Esophagus muscularis mucosa (tissue), 4 donors: Measurements from ENCODE around the gene KAZN. TPM values are rescaled to one million over a fixed set of nuclear protein-coding genes. Genes with fewer than 3 reads are reported as not detected.

Experiments used
- DNase-seq: peaks from one replicate; pipeline ENCODE4 v3.0.0-alpha.2; 2017; ENCODE audit errors: extremely low spot score
- H3K27ac ChIP-seq, 4 donors: fragments of 200-600 bp; sonication (generic); replicated peaks in 1 of 4; 1 replicate in 3 of 4; 2 replicates in 1 of 4; pipeline ENCODE4 v1.5.1; 2016 to 2019; ENCODE audit warnings: mild to moderate bottlenecking in 1 of 4
- H3K27me3 ChIP-seq, 4 donors: fragments of 200-600 bp; sonication (generic); one replicate each; pipeline versions ENCODE4 v1.5.1 to v1.6.0; 2016 to 2019
- H3K36me3 ChIP-seq, 4 donors: fragments of 200-600 bp; sonication (generic); one replicate each; pipeline ENCODE4 v1.5.1; 2016 to 2019
- H3K4me1 ChIP-seq, 4 donors: fragments of 200-600 bp; sonication (generic); one replicate each; pipeline ENCODE4 v1.5.1; 2016 to 2019
- H3K4me3 ChIP-seq, 4 donors: fragments of 200-600 bp; sonication (generic); 1 replicate in 2 of 4; 2 replicates in 2 of 4; pipeline ENCODE4 v1.5.1; 2016 to 2019; ENCODE audit warnings: mild to moderate bottlenecking in 4 of 4, moderate library complexity in 1 of 4
- H3K9me3 ChIP-seq, 4 donors: fragments of 200-600 bp; sonication (generic); 1 replicate in 3 of 4; 2 replicates in 1 of 4; pipeline ENCODE4 v1.5.1; 2016 to 2019
- CTCF ChIP-seq, 3 experiments: fragments of 200-600 bp in 2 of 3; fragments of 450-650 bp in 1 of 3; sonication (generic) in 2 of 3; IDR thresholded peaks; one replicate each; pipeline ENCODE4 v1.5.1; 2017 to 2019; ENCODE audit warnings: antibody characterized with exemption in 3 of 3, mild to moderate bottlenecking in 2 of 3, moderate library complexity in 1 of 3
- EP300 ChIP-seq: sonication (generic); formaldehyde crosslinking; IDR thresholded peaks from one replicate; pipeline ENCODE4 v1.6.1; 2017; ENCODE audit warnings: antibody characterized with exemption
- POLR2A ChIP-seq: fragments of 450-650 bp; IDR thresholded peaks from one replicate; pipeline ENCODE4 v1.6.1; 2017; ENCODE audit warnings: antibody characterized with exemption, moderate library complexity, mild to moderate bottlenecking, low read depth
- POLR2AphosphoS5 ChIP-seq, 2 donors: sonication (generic); formaldehyde crosslinking; IDR thresholded peaks; one replicate each; pipeline ENCODE4 v1.6.1; 2017; ENCODE audit warnings: antibody characterized with exemption in 2 of 2
- WGBS: methylation state at CpG from one replicate; pipeline ENCODE4 v1.1.5; 2018; 5-methylcytosine and 5-hydroxymethylcytosine counted together
- intact Hi-C: fragments of 100-400 bp; cut with DNase I; formaldehyde crosslinking; loops from one replicate; pipeline ENCODE4 v1.15.1; 2023
- total RNA-seq, 4 donors: library from RNA; depleted of rRNA; stranded (reverse); fragments of >200 nt; gene quantifications; one replicate each; pipeline versions ENCODE4 v1.1.0 to v1.2.1, GENCODE V29; 2016

The KAZN gene
- total RNA-seq, 4 donors from 2014 or later, result 9.9 to 14.1 (median 11.9) TPM

GRCh38 chr1:14786681-14787080 lies 188.2 kb downstream of the KAZN start:
- intact Hi-C loops, result no loop called here
- Histone ChIP-seq H3K4me1 (no peaks in the 10 kb centered on the region), H3K27me3 (no peaks in the 10 kb centered on the region), H3K9me3 (no peaks in the 10 kb centered on the region), H3K36me3 (no peaks in the 10 kb centered on the region), H3K4me3 (no peak overlapping the region), H3K27ac (no peak overlapping the region)
- no peak for TF ChIP-seq CTCF (IDR thresholded peaks at IDR 0.05)
- WGBS, result 65% methylated on average over 1 of the region's 1 CpG
- DNase-seq, result no peak

GRCh38 chr1:14787604-14788003 lies 189.1 kb downstream of the KAZN start:
- no peaks in the 10 kb centered on the region for H3K9me3 ChIP-seq
- no peaks in the 10 kb centered on the region for H3K27me3 ChIP-seq
- 90% methylated on average over 8 of the region's 10 CpGs for WGBS
- no peaks in the 10 kb centered on the region for H3K36me3 ChIP-seq
- intact Hi-C loops, result no loop called here
- H3K4me3 ChIP-seq, result no peak overlapping the region
- DNase-seq, result no peak
- H3K27ac ChIP-seq, result no peak overlapping the region
- no peaks in the 10 kb centered on the region for H3K4me1 ChIP-seq
- TF ChIP-seq POLR2AphosphoS5 (IDR thresholded peaks at IDR 0.05) (no peak), CTCF (IDR thresholded peaks at IDR 0.05) (no peak), EP300 (no peak), POLR2A (no peak)

GRCh38 chr1:14788080-14788479 lies 189.6 kb downstream of the KAZN start:
- WGBS, result 69% methylated on average over 7 of the region's 7 CpGs
- H3K4me3 ChIP-seq, result no peak overlapping the region
- no peaks in the 10 kb centered on the region for H3K4me1 ChIP-seq
- H3K9me3 ChIP-seq, result no peaks in the 10 kb centered on the region
- TF ChIP-seq EP300, result no peak
- TF ChIP-seq POLR2AphosphoS5 (IDR thresholded peaks at IDR 0.05), result no peak
- no peak for TF ChIP-seq POLR2A
- no peak for TF ChIP-seq CTCF (IDR thresholded peaks at IDR 0.05)
- H3K36me3 ChIP-seq, result no peaks in the 10 kb centered on the region
- no peak overlapping the region for H3K27ac ChIP-seq
- no peak for DNase-seq
- no peaks in the 10 kb centered on the region for H3K27me3 ChIP-seq
- intact Hi-C loops, result no loop called here

- TF ChIP-seq CTCF (IDR thresholded peaks at IDR 0.05), result no peak
- TF ChIP-seq POLR2A, result no peak
- no peak for TF ChIP-seq EP300
- no peak for TF ChIP-seq POLR2AphosphoS5 (IDR thresholded peaks at IDR 0.05)
- Histone ChIP-seq H3K4me3 (no peak overlapping the region), H3K36me3 (no peaks in the 10 kb centered on the region), H3K27ac (no peak overlapping the region), H3K9me3 (no peaks in the 10 kb centered on the region), H3K4me1 (no peaks in the 10 kb centered on the region), H3K27me3 (no peaks in the 10 kb centered on the region)
- intact Hi-C loops, result no loop called here
- 83% methylated on average over 7 of the region's 7 CpGs for whole genome bisulfite sequencing
- DNase-seq, result no peak
Measured at GRCh38 chr1:14790982-14791381, 192.5 kb downstream of the KAZN start.

GRCh38 chr1:14791654-14792053 lies 193.2 kb downstream of the KAZN start:
- TF ChIP-seq EP300, result no peak
- no peak for TF ChIP-seq CTCF (IDR thresholded peaks at IDR 0.05)
- DNase-seq, result no peak

More at GRCh38 chr1:14791654-14792053, 193.2 kb downstream of the KAZN start:
- Histone ChIP-seq H3K9me3 (no peaks in the 10 kb centered on the region), H3K36me3 (no peaks in the 10 kb centered on the region), H3K4me1 (no peaks in the 10 kb centered on the region), H3K27ac (no peak overlapping the region), H3K4me3 (no peak overlapping the region), H3K27me3 (no peaks in the 10 kb centered on the region)
- intact Hi-C loops, result no loop called here
- 85% methylated on average over 8 of the region's 14 CpGs for WGBS
